ENCODE data around the gene GSE1.

Gene GSE1

GRCh38 chr16:85563515-85564276 lies 49.4 kb upstream of the GSE1 start:
- Histone ChIP-seq H3K27ac (ENCODE audit: extremely low read depth, low read depth, low read length) (no peak overlapping the region), H3K4me3 (ENCODE audit: low read depth, low read length) (no peak overlapping the region), H3K36me3 (ENCODE audit: control insufficient read depth in 2 of 2, insufficient read depth in 1 of 2, low read length in 2 of 2) (no peaks in the 10 kb centered on the region), H3K4me1 (ENCODE audit: control insufficient read depth, insufficient read depth, low read length) (peaks cover 21% of the 10 kb centered on the region), H3K9me3 (ENCODE audit: control insufficient read depth, insufficient read depth, low read depth, low read length) (no peaks in the 10 kb centered on the region)
- ChIA-PET CTCF (interaction anchor here (0.6 to 2.2 kb wide), 15 partner anchors 11 to 1058 kb away, joined by 3 to 12 read pairs (median 3); no protein-coding TSS in a partner anchor), POLR2A (interaction anchor here (0.8 kb wide), 1 partner anchor 10 kb away, joined by 6 read pairs; no protein-coding TSS in a partner anchor)
- peak; percentile 27; the same call in 1 of the 2 replicates for TF ChIP-seq ZNF580 (tag by site-specific recombination; IDR thresholded peaks at IDR 0.05)
- TF ChIP-seq PRDM4 (tag by site-specific recombination; IDR thresholded peaks at IDR 0.05), result no peak
- no peak for TF ChIP-seq ZNF133 (tag by site-specific recombination; IDR thresholded peaks at IDR 0.05)
- no peak for TF ChIP-seq ZNF768 (tag by site-specific recombination; IDR thresholded peaks at IDR 0.05)
- TF ChIP-seq IKZF3 (tag by site-specific recombination; IDR thresholded peaks at IDR 0.05), result 0 out of 2 replicates have a peak, but pooled peaks have one; percentile 40

- H3K27ac ChIP-seq (ENCODE audit: extremely low read depth, low read depth, low read length), result no peak overlapping the region
- CTCF ChIA-PET, result interaction anchor here (0.6 to 2.2 kb wide), 16 partner anchors 10 to 1058 kb away, joined by 3 to 12 read pairs (median 3); no protein-coding TSS in a partner anchor
- peaks cover 21% of the 10 kb centered on the region for H3K4me1 ChIP-seq (ENCODE audit: control insufficient read depth, insufficient read depth, low read length)
- no peak overlapping the region for H3K4me3 ChIP-seq (ENCODE audit: low read depth, low read length)
- H3K36me3 ChIP-seq (ENCODE audit: control insufficient read depth in 2 of 2, insufficient read depth in 1 of 2, low read length in 2 of 2), result no peaks in the 10 kb centered on the region
- no peaks in the 10 kb centered on the region for H3K9me3 ChIP-seq (ENCODE audit: control insufficient read depth, insufficient read depth, low read depth, low read length)
- POLR2A ChIA-PET, result no interaction called here
- TF ChIP-seq ZNF513 (tag by site-specific recombination; IDR thresholded peaks at IDR 0.05) (no peak), SALL2 (tag by site-specific recombination; IDR thresholded peaks at IDR 0.05; ENCODE audit: borderline replicate concordance) (no peak), ZNF580 (tag by site-specific recombination; IDR thresholded peaks at IDR 0.05) (0 out of 2 replicates have a peak, but pooled peaks have one; percentile 5), ZIC2 (tag by site-specific recombination; IDR thresholded peaks at IDR 0.05) (0 out of 2 replicates have a peak, but pooled peaks have one; percentile 7), ZNF10 (tag by site-specific recombination; IDR thresholded peaks at IDR 0.05) (no peak), ZNF24 (tag by site-specific recombination; IDR thresholded peaks at IDR 0.05) (no peak), ZNF610 (tag by site-specific recombination; IDR thresholded peaks at IDR 0.05; ENCODE audit: borderline replicate concordance) (no peak), SCRT1 (tag by site-specific recombination; IDR thresholded peaks at IDR 0.05; ENCODE audit: borderline replicate concordance) (no peak), ZNF157 (tag by site-specific recombination; IDR thresholded peaks at IDR 0.05) (no peak), ZFP37 (tag by site-specific recombination; IDR thresholded peaks at IDR 0.05) (no peak), GLI2 (tag by site-specific recombination; IDR thresholded peaks at IDR 0.05; ENCODE audit: borderline replicate concordance, low read depth) (no peak), PATZ1 (tag by site-specific recombination; IDR thresholded peaks at IDR 0.05) (peak; percentile 29; the same call in 1 of the 2 replicates), ZNF366 (tag by site-specific recombination; conservative IDR thresholded peaks at IDR 0.05) (no peak), ZNF558 (tag by site-specific recombination; IDR thresholded peaks at IDR 0.05) (no peak), ZNF394 (tag by site-specific recombination; IDR thresholded peaks at IDR 0.05; ENCODE audit: borderline replicate concordance) (no peak), ZNF26 (tag by site-specific recombination; IDR thresholded peaks at IDR 0.05) (no peak), ZSCAN5A (tag by site-specific recombination; IDR thresholded peaks at IDR 0.05) (no peak)
These were observed 48.7 kb upstream of the GSE1 start for GRCh38 chr16:85564277-85565051.
